H9 (cell line): Measurements from ENCODE around the gene SYNE2. TPM values are rescaled to one million over a fixed set of nuclear protein-coding genes. Genes with fewer than 3 reads are reported as not detected.

Source experiments
- DNase-seq: peaks from one replicate; pipeline ENCODE4 v3.0.0-alpha.2; 2017
- H2AFZ ChIP-seq: one replicate; pipeline ENCODE4 v1.6.1; 2013; ENCODE audit warnings: mild to moderate bottlenecking, low read length, control low read depth, moderate library complexity
- H2AK5ac ChIP-seq: 2 replicates; pipeline ENCODE4 v1.6.1; 2013; ENCODE audit warnings: low read length, control low read depth, mixed read lengths; ENCODE audit not compliant: insufficient read length
- H2BK120ac ChIP-seq: one replicate; pipeline ENCODE4 v1.6.1; 2013; ENCODE audit warnings: low read depth, mild to moderate bottlenecking, low read length, control low read depth, inconsistent platforms; ENCODE audit not compliant: poor library complexity, severe bottlenecking
- H2BK12ac ChIP-seq: 2 replicates; pipeline ENCODE4 v1.6.1; 2013; ENCODE audit warnings: low read length, control low read depth, mixed read lengths, low read depth; ENCODE audit not compliant: insufficient read length
- H2BK15ac ChIP-seq: 2 replicates; pipeline ENCODE4 v1.6.1; 2013; ENCODE audit warnings: low read depth, low read length, control low read depth
- H2BK20ac ChIP-seq: one replicate; pipeline ENCODE4 v1.6.1; 2013; ENCODE audit warnings: low read depth, mild to moderate bottlenecking, low read length, control low read depth, inconsistent platforms; ENCODE audit not compliant: poor library complexity, severe bottlenecking
- H2BK5ac ChIP-seq: 2 replicates; pipeline ENCODE4 v1.6.1; 2013; ENCODE audit warnings: low read length, control low read depth, mixed read lengths; ENCODE audit not compliant: insufficient read length
- H3K14ac ChIP-seq: 2 replicates; pipeline ENCODE4 v1.6.1; 2013; ENCODE audit warnings: low read length, control low read depth; ENCODE audit not compliant: insufficient read depth
- H3K18ac ChIP-seq: 2 replicates; pipeline ENCODE4 v1.6.1; 2013; ENCODE audit warnings: low read depth, mild to moderate bottlenecking, mixed read lengths, low read length, control low read depth; ENCODE audit not compliant: insufficient read length
- H3K23ac ChIP-seq: 2 replicates; pipeline ENCODE4 v1.6.1; 2013; ENCODE audit warnings: low read length, control low read depth, mixed read lengths, low read depth; ENCODE audit not compliant: insufficient read length
- H3K23me2 ChIP-seq: 2 replicates; pipeline ENCODE4 v1.6.1; 2013; ENCODE audit warnings: low read depth, mild to moderate bottlenecking, mixed read lengths, low read length, control low read depth; ENCODE audit not compliant: insufficient read length, poor library complexity, severe bottlenecking
- H3K27ac ChIP-seq: 2 replicates; pipeline ENCODE4 v1.5.1; 2013; ENCODE audit warnings: low read length, control low read depth, mixed read lengths, low read depth; ENCODE audit not compliant: insufficient read length
- H3K27me3 ChIP-seq: 2 replicates; pipeline ENCODE4 v1.6.1; 2013; ENCODE audit warnings: low read length, control low read depth, inconsistent platforms; ENCODE audit not compliant: insufficient read depth
- H3K4ac ChIP-seq: 2 replicates; pipeline ENCODE4 v1.6.1; 2013; ENCODE audit warnings: low read depth, mild to moderate bottlenecking, control low read depth, inconsistent platforms, low read length, moderate library complexity
- H3K4me1 ChIP-seq: 2 replicates; pipeline ENCODE4 v1.6.1; 2013; ENCODE audit warnings: low read length, control low read depth, inconsistent platforms; ENCODE audit not compliant: insufficient read depth
- H3K4me2 ChIP-seq: 2 replicates; pipeline ENCODE4 v1.6.1; 2013; ENCODE audit warnings: low read length, control low read depth, mixed read lengths; ENCODE audit not compliant: insufficient read length, insufficient read depth
- H3K56ac ChIP-seq: 2 replicates; pipeline ENCODE4 v1.6.1; 2013; ENCODE audit warnings: low read depth, mild to moderate bottlenecking, mixed read lengths, low read length, control low read depth; ENCODE audit not compliant: insufficient read length
- H3K79me1 ChIP-seq: 2 replicates; pipeline ENCODE4 v1.6.1; 2013; ENCODE audit warnings: low read depth, mild to moderate bottlenecking, moderate library complexity, low read length, control low read depth, inconsistent platforms; ENCODE audit not compliant: insufficient read depth, poor library complexity, severe bottlenecking
- H3K79me2 ChIP-seq: 2 replicates; pipeline ENCODE4 v1.6.1; 2013; ENCODE audit warnings: low read length, control low read depth, inconsistent platforms; ENCODE audit not compliant: insufficient read depth
- H3K9ac ChIP-seq: 2 replicates; pipeline ENCODE4 v1.6.1; 2013; ENCODE audit warnings: low read length, control low read depth, mixed read lengths; ENCODE audit not compliant: insufficient read length; ENCODE audit errors: extremely low read depth
- H3K9me3 ChIP-seq: one replicate; pipeline ENCODE4 v1.6.1; 2013; ENCODE audit warnings: low read depth, low read length, inconsistent platforms; ENCODE audit not compliant: control insufficient read depth
- H3T11ph ChIP-seq: one replicate; pipeline ENCODE4 v1.6.1; 2013; ENCODE audit warnings: mild to moderate bottlenecking, low read length, control low read depth, inconsistent platforms
- H4K20me1 ChIP-seq: one replicate; pipeline ENCODE4 v1.6.1; 2013; ENCODE audit not compliant: control insufficient read depth, insufficient read length, insufficient read depth
- H4K5ac ChIP-seq: 2 replicates; pipeline ENCODE4 v1.6.1; 2013; ENCODE audit warnings: low read depth, mild to moderate bottlenecking, mixed read lengths, low read length, control low read depth; ENCODE audit not compliant: insufficient read length
- H4K8ac ChIP-seq: replicated peaks from 2 replicates; pipeline ENCODE4 v1.6.1; 2013; ENCODE audit warnings: low read length, control low read depth, mixed read lengths, low read depth; ENCODE audit not compliant: insufficient read length
- H4K91ac ChIP-seq: 2 replicates; pipeline ENCODE4 v1.6.1; 2013; ENCODE audit warnings: low read depth, mild to moderate bottlenecking, moderate library complexity, mixed read lengths, low read length, control low read depth; ENCODE audit not compliant: insufficient read length
- H3K27ac Mint-ChIP-seq, 3 experiments: 2 replicates in 2 of 3; 3 replicates in 1 of 3; pipeline ENCODE4 v1.8.0; 2020 to 2021; ENCODE audit warnings: mixed read lengths in 3 of 3, mild to moderate bottlenecking in 1 of 3, moderate library complexity in 1 of 3
- H3K27me3 Mint-ChIP-seq: 2 replicates; pipeline ENCODE4 v1.8.0; 2021; ENCODE audit warnings: low read depth, mild to moderate bottlenecking, moderate library complexity, mixed read lengths
- H3K36me3 Mint-ChIP-seq, 3 experiments: 2 replicates in 2 of 3; 3 replicates in 1 of 3; pipeline ENCODE4 v1.8.0; 2020 to 2021; ENCODE audit warnings: low read depth in 3 of 3, mixed read lengths in 3 of 3; ENCODE audit not compliant: insufficient read depth in 1 of 3
- H3K4me1 Mint-ChIP-seq, 2 experiments: 2 replicates each; pipeline ENCODE4 v1.8.0; 2020; ENCODE audit warnings: mixed read lengths in 2 of 2
- H3K4me3 Mint-ChIP-seq, 2 experiments: 2 replicates in 1 of 2; 3 replicates in 1 of 2; pipeline ENCODE4 v1.8.0; 2020 to 2021; ENCODE audit warnings: mild to moderate bottlenecking in 2 of 2, mixed read lengths in 2 of 2, moderate library complexity in 1 of 2
- H3K9me3 Mint-ChIP-seq, 2 experiments: 2 replicates in 1 of 2; 3 replicates in 1 of 2; pipeline ENCODE4 v1.8.0; 2020; ENCODE audit warnings: mild to moderate bottlenecking in 2 of 2, mixed read lengths in 2 of 2, moderate library complexity in 1 of 2
- CTCF ChIP-seq: fragments of 200-600 bp; sonication (generic); conservative IDR thresholded peaks from 3 replicates; pipeline ENCODE4 v1.8.0; 2021; ENCODE audit warnings: antibody characterized with exemption, mild to moderate bottlenecking
- whole genome bisulfite sequencing: extraction: QIAGEN DNeasy Blood & Tissue Kit; methylation state at CpG from one replicate; pipeline ENCODE4 v1.1.7; 2013; ENCODE audit warnings: missing lambda C conversion rate, low lambda C conversion rate, mixed read lengths; ENCODE audit not compliant: insufficient read length; ENCODE audit errors: extremely low coverage; 5-methylcytosine and 5-hydroxymethylcytosine counted together
- total RNA-seq: library from RNA; stranded (reverse); gene quantifications from 2 replicates; pipeline ENCODE4 v1.2.1, GENCODE V29; 2021

The SYNE2 gene
- total RNA-seq, 1 experiment from 2014 or later = 43.3 TPM

- no peak overlapping the region for H2BK20ac ChIP-seq
- H3K18ac ChIP-seq = no peak overlapping the region
- no peaks in the 10 kb centered on the region for H3K27me3 Mint-ChIP-seq
- no peak overlapping the region for H2AK5ac ChIP-seq
- no peak overlapping the region for H2BK12ac ChIP-seq
- no peak overlapping the region for H4K5ac ChIP-seq
- no peak overlapping the region for H3K4me2 ChIP-seq
- H3K79me1 ChIP-seq = no peaks in the 10 kb centered on the region
- H3K23ac ChIP-seq = no peak overlapping the region
- H4K91ac ChIP-seq = no peak overlapping the region
- H3K9ac ChIP-seq = no peak overlapping the region
- no peak overlapping the region for H4K8ac ChIP-seq
- peaks cover 7% of the 10 kb centered on the region in 2 experiments for H3K4me1 Mint-ChIP-seq
- WGBS = no CpG with 5 or more reads among the region's 1 CpG
- H3K36me3 Mint-ChIP-seq = peaks cover 0 to 19% (median 9%) of the 10 kb centered on the region in 3 experiments; a peak in 3 of 7 replicates
- DNase-seq = no peak
- no peaks in the 10 kb centered on the region for H3K23me2 ChIP-seq
- no peaks in the 10 kb centered on the region; the same call in 1 of the 2 replicates for H3K79me2 ChIP-seq
- H2BK5ac ChIP-seq = no peak overlapping the region
- H2AFZ ChIP-seq = no peak overlapping the region
- H3K27ac Mint-ChIP-seq = no peak overlapping the region
- TF ChIP-seq CTCF = no peak
- H3K9me3 Mint-ChIP-seq = no peaks in the 10 kb centered on the region
- H3K14ac ChIP-seq = no peak overlapping the region
- no peak overlapping the region for H3K27ac ChIP-seq
- H4K20me1 ChIP-seq = no peaks in the 10 kb centered on the region
- H2BK15ac ChIP-seq = no peak overlapping the region
- no peaks in the 10 kb centered on the region for H3K4me1 ChIP-seq
- no peak overlapping the region for H3K56ac ChIP-seq
- H3K9me3 ChIP-seq = no peaks in the 10 kb centered on the region
- no peak overlapping the region for H3T11ph ChIP-seq
- no peak overlapping the region for H3K4me3 Mint-ChIP-seq
- H3K4ac ChIP-seq = no peak overlapping the region
- no peak overlapping the region for H2BK120ac ChIP-seq
- H3K27me3 ChIP-seq = no peaks in the 10 kb centered on the region
These were observed 86.1 kb downstream of the SYNE2 start for GRCh38 chr14:63939006-63939270.
